Hepatic stellate cell (primary cell): ENCODE results near the gene TAF6.
"Not testable (repeated sequence)": the region's sequence is repeated elsewhere in the genome, so short reads cannot be mapped to it uniquely, and the experiment has no call there.

ENCODE experiments used
- DNase-seq: peaks from one replicate; pipeline ENCODE4 v3.0.0; 2011; ENCODE audit warnings: low spot score

Gene TAF6

GRCh38 chr7:100152404-100152803 lies 33.2 kb upstream of the TAF6 start:
- no peak for DNase-seq

GRCh38 chr7:100148559-100149328 lies 29.6 kb upstream of the TAF6 start, which contains the start of gene LAMTOR4:
Gene LAMTOR4, plus strand, starts transcription at chr7:100148918. Its CDS starts 55 bp downstream, at chr7:100148973.
- peak; percentile 99 for DNase-seq

- DNase-seq, result no peak
Observed at GRCh38 chr7:100148225-100148558, 29.0 kb upstream of the TAF6 start.

GRCh38 chr7:100147278-100147677 lies 28.1 kb upstream of the TAF6 start:
- DNase-seq, result no peak

- DNase-seq, result not testable (repeated sequence)
Observed at GRCh38 chr7:100146350-100146749, 27.2 kb upstream of the TAF6 start.

- no peak for DNase-seq
Observed at GRCh38 chr7:100142461-100142860, 23.3 kb upstream of the TAF6 start.

- no peak for DNase-seq
Observed at GRCh38 chr7:100141555-100141949, 22.4 kb upstream of the TAF6 start.

- DNase-seq, result no peak
Observed at GRCh38 chr7:100137851-100138760, 18.9 kb upstream of the TAF6 start.

GRCh38 chr7:100132697-100133151 lies 13.6 kb upstream of the TAF6 start:
- peak; percentile 82 for DNase-seq

- DNase-seq, result no peak
Observed at GRCh38 chr7:100132126-100132525, 13.0 kb upstream of the TAF6 start.

- DNase-seq, result peak; percentile 73
Observed at GRCh38 chr7:100130608-100131453, 11.7 kb upstream of the TAF6 start.

- DNase-seq, result not testable (repeated sequence)
Observed at GRCh38 chr7:100130220-100130607, 11.1 kb upstream of the TAF6 start.

GRCh38 chr7:100128637-100128963 lies 9.4 kb upstream of the TAF6 start:
- no peak for DNase-seq

GRCh38 chr7:100127866-100128636 lies 8.9 kb upstream of the TAF6 start:
- peak; percentile 36 for DNase-seq

- peak; percentile 93 for DNase-seq
Observed at GRCh38 chr7:100126931-100127865, 8.0 kb upstream of the TAF6 start, which contains the start of gene MBLAC1. Gene MBLAC1, plus strand, starts transcription at chr7:100126967. Its CDS starts 429 bp downstream, at chr7:100127396.

- DNase-seq, result no peak
Observed at GRCh38 chr7:100126239-100126930, 7.2 kb upstream of the TAF6 start.

- no peak for DNase-seq
Observed at GRCh38 chr7:100124301-100125230, 5.4 kb upstream of the TAF6 start.

- DNase-seq, result no peak
Observed at GRCh38 chr7:100122568-100122967, 3.4 kb upstream of the TAF6 start.
